Endothelial cell of umbilical vein (primary cell): ENCODE results near the gene CLBA1. TPM values are rescaled to one million over a fixed set of nuclear protein-coding genes. Genes with fewer than 3 reads are reported as not detected.
A peak's percentile ranks its signal among the peaks of the same experiment; 100 is the strongest.

Experiments
- Bru-seq: library from RNA; stranded (reverse); fragments of 400-500 nt; gene quantifications from one replicate; lab custom pipeline; 2021; lab: Mats Ljungman, UMichigan
- BruChase-seq, 2 experiments: library from RNA; stranded (reverse); fragments of 400-500 nt; gene quantifications; one replicate each; lab custom pipeline; 2021; lab: Mats Ljungman, UMichigan
- BruUV-seq: library from RNA; stranded (reverse); fragments of 400-500 nt; replicated peaks from 2 replicates; lab custom pipeline; 2021; lab: Mats Ljungman, UMichigan
- CTCF ChIA-PET: fragments of 300-600, 350-600 bp; sonication (Branson Sonifier 250); formaldehyde crosslinking; loops from one replicate; lab custom pipeline; 2021; ENCODE audit warnings: antibody characterized with exemption, inconsistent platforms; lab: Charles Lee
- POLR2A ChIA-PET: fragments of 300-600, 350-600 bp; sonication (Branson Sonifier 250); formaldehyde crosslinking; loops from one replicate; lab custom pipeline; 2021; ENCODE audit warnings: antibody characterized with exemption, inconsistent platforms; lab: Charles Lee
- DNase-seq: peaks from one replicate; pipeline ENCODE4 v3.0.0-alpha.2; 2011; ENCODE audit warnings: low read depth, low spot score
- FAIRE-seq: peaks from 2 replicates; lab custom pipeline; 2011; peaks lifted over from hg19 to GRCh38; lab: Jason Lieb, UNC
- H2AFZ ChIP-seq: 2 replicates; pipeline ENCODE4 v1.6.0; 2012; ENCODE audit warnings: low read depth, low read length, control low read depth, inconsistent platforms
- H3K27ac ChIP-seq: 2 replicates; pipeline ENCODE4 v1.5.1; 2011; ENCODE audit warnings: low read depth, mild to moderate bottlenecking, control low read depth, low read length, moderate library complexity; ENCODE audit not compliant: insufficient read depth
- H3K27me3 ChIP-seq, 2 experiments: 2 replicates each; pipeline versions ENCODE4 v1.6.0 to v1.6.1; 2011; ENCODE audit warnings: low read length in 2 of 2, mixed read lengths in 1 of 2; ENCODE audit not compliant: control insufficient read depth in 2 of 2, insufficient read depth in 2 of 2
- H3K36me3 ChIP-seq, 2 experiments: 2 replicates in 1 of 2; 3 replicates in 1 of 2; pipeline ENCODE4 v1.5.1; 2011; ENCODE audit warnings: low read length in 2 of 2, mild to moderate bottlenecking in 1 of 2, moderate library complexity in 1 of 2; ENCODE audit not compliant: control insufficient read depth in 2 of 2, insufficient read depth in 2 of 2; ENCODE audit errors: extremely low read depth in 1 of 2
- H3K4me1 ChIP-seq: 3 replicates; pipeline ENCODE4 v1.5.1; 2011; ENCODE audit warnings: mild to moderate bottlenecking, low read length; ENCODE audit not compliant: control insufficient read depth, insufficient read depth; ENCODE audit errors: extremely low read depth
- H3K4me2 ChIP-seq: 2 replicates; pipeline ENCODE4 v1.6.1; 2011; ENCODE audit warnings: low read length, control low read depth, mixed read lengths; ENCODE audit not compliant: insufficient read depth
- H3K4me3 ChIP-seq, 3 experiments: fragments of 200-600 bp in 1 of 3; sonication (generic), shearing (Covaris generic) in 1 of 3; replicated peaks in 1 of 3; 2 replicates each; pipeline ENCODE4 v1.5.1; 2011 to 2016; ENCODE audit warnings: control low read depth in 3 of 3, low read length in 3 of 3, mild to moderate bottlenecking in 2 of 3, inconsistent platforms in 1 of 3, low read depth in 1 of 3, moderate library complexity in 1 of 3; ENCODE audit not compliant: insufficient read depth in 1 of 3
- H3K79me2 ChIP-seq: 2 replicates; pipeline ENCODE4 v1.6.0; 2012; ENCODE audit warnings: low read length, inconsistent platforms; ENCODE audit not compliant: control insufficient read depth, insufficient read depth
- H3K9ac ChIP-seq: replicated peaks from 2 replicates; pipeline ENCODE3; 2011; ENCODE audit warnings: low read length, control low read depth; ENCODE audit not compliant: insufficient read depth; ENCODE audit errors: extremely low read depth
- H3K9me1 ChIP-seq: replicated peaks from 3 replicates; pipeline ENCODE4 v1.6.0; 2011; ENCODE audit warnings: mild to moderate bottlenecking, low read length; ENCODE audit not compliant: control insufficient read depth, insufficient read depth; ENCODE audit errors: extremely low read depth
- H3K9me3 ChIP-seq: replicated peaks from 2 replicates; pipeline ENCODE4 v1.5.1; 2012; ENCODE audit warnings: low read length, inconsistent platforms; ENCODE audit not compliant: control insufficient read depth, insufficient read depth
- H4K20me1 ChIP-seq: replicated peaks from 2 replicates; pipeline ENCODE3; 2011; ENCODE audit warnings: mild to moderate bottlenecking, low read length; ENCODE audit not compliant: control insufficient read depth, insufficient read depth; ENCODE audit errors: extremely low read depth
- CTCF ChIP-seq, 2 donors: IDR thresholded peaks; 1 replicate in 1 of 2; 2 replicates in 1 of 2; pipeline ENCODE4 v1.5.1; 2011; ENCODE audit warnings: low read length in 2 of 2, mild to moderate bottlenecking in 2 of 2, moderate library complexity in 2 of 2, control low read depth in 1 of 2, inconsistent platforms in 1 of 2, low read depth in 1 of 2; ENCODE audit not compliant: insufficient read depth in 1 of 2; ENCODE audit errors: extremely low read depth in 1 of 2
- EZH2 ChIP-seq: IDR thresholded peaks from 2 replicates; pipeline ENCODE4 v1.6.1; 2012; ENCODE audit warnings: borderline replicate concordance, low read depth, mild to moderate bottlenecking, moderate library complexity, low read length, inconsistent platforms; ENCODE audit not compliant: severe bottlenecking
- FOS ChIP-seq: IDR thresholded peaks from 2 replicates; pipeline ENCODE4 v1.6.1; 2011; ENCODE audit warnings: mild to moderate bottlenecking, low read length, moderate library complexity, borderline replicate concordance; ENCODE audit not compliant: insufficient read depth
- JUN ChIP-seq: IDR thresholded peaks from 2 replicates; pipeline ENCODE4 v1.6.1; 2011; ENCODE audit warnings: borderline replicate concordance, low read depth; ENCODE audit not compliant: insufficient read length, insufficient read depth
- MAX ChIP-seq: IDR thresholded peaks from 2 replicates; pipeline ENCODE4 v1.6.1; 2011; ENCODE audit not compliant: insufficient read depth, insufficient read length
- MYC ChIP-seq: IDR thresholded peaks from one replicate; pipeline ENCODE4 v1.6.1; 2011; ENCODE audit warnings: mild to moderate bottlenecking, low read depth, low read length
- POLR2A ChIP-seq: IDR thresholded peaks from 2 replicates; pipeline ENCODE4 v1.6.1; 2012; ENCODE audit warnings: low read depth, mild to moderate bottlenecking, control low read depth, low read length
- POLR2AphosphoS5 ChIP-seq: IDR thresholded peaks from 2 replicates; pipeline ENCODE4 v1.6.1; 2012; ENCODE audit warnings: low read depth, mild to moderate bottlenecking, control low read depth, low read length, moderate library complexity; ENCODE audit not compliant: insufficient read depth
- dilution Hi-C: fragments of 300-500 bp; cut with MboI; formaldehyde crosslinking; loops from one replicate; pipeline ENCODE4 v1.15.0; 2019; ENCODE audit warnings: low sequenced_read_pairs; ENCODE audit not compliant: extremely low pct_ligation_motif_present
- intact Hi-C: fragments of 100-400 bp; cut with micrococcal nuclease; formaldehyde crosslinking; loops from one replicate; pipeline ENCODE4 v1.10.0; 2022
- long read RNA-seq: library from polyadenylated mRNA; stranded (forward); transcript quantifications from one replicate; pipeline ENCODE4 v2.0.0, GENCODE V29; 2021
- polyA minus RNA-seq, 3 experiments: library from RNA; depleted of rRNA, polyadenylated mRNA; stranded (reverse); fragments of >200 nt; gene quantifications; 1 replicate in 1 of 3; 2 replicates in 2 of 3; pipeline ENCODE4 v1.2.3, GENCODE V29; 2011
- polyA plus RNA-seq, 4 experiments: library from polyadenylated mRNA; depleted of rRNA in 3 of 4; stranded (reverse) in 3 of 4; unstranded in 1 of 4; fragments of >200 nt; gene quantifications; 2 replicates each; pipeline versions ENCODE4 v1.2.1 to v1.2.3, GENCODE V29; 2011 to 2012; ENCODE audit warnings: missing spikeins in 1 of 4
- total RNA-seq: library from RNA; stranded (reverse); gene quantifications from 2 replicates; pipeline ENCODE4 v1.2.3, GENCODE V29; 2021

Gene CLBA1
- total RNA-seq (5.3 and 5.6 TPM in 2 replicates), polyA plus RNA-seq (4.9 and 5.2 TPM in 2 replicates), polyA minus RNA-seq (2.5 and 3.0 TPM in 2 replicates), Bru-seq, nascent RNA (percentile 36 among the genes with signal in this experiment), BruChase-seq, experiment 1, labeled RNA remaining after a 6-hour chase (percentile 41 among the genes with signal in this experiment), BruChase-seq, experiment 2, labeled RNA remaining after a 2-hour chase (percentile 40 among the genes with signal in this experiment)
- polyA plus RNA-seq (2011; cell fraction: cytosol; rRNA removed), result 4.7 and 5.5 TPM in 2 replicates
- polyA plus RNA-seq (2011; cell fraction: nucleus; rRNA removed), result 8.2 and 8.8 TPM in 2 replicates
- polyA plus RNA-seq (2012), result 3.3 and 4.7 TPM in 2 replicates
- 5.3 TPM for polyA minus RNA-seq (2011; cell fraction: cytosol; rRNA and poly(A)+ RNA removed)
- polyA minus RNA-seq (2011; cell fraction: nucleus; rRNA and poly(A)+ RNA removed), result 2.5 and 3.0 TPM in 2 replicates
- long read RNA-seq, transcript CLBA1-202 (5 exons, 2,370 nt), result major isoform, 11 of 23 reads
- long read RNA-seq, partial matches to known transcripts, result 0 of 23 reads
- long read RNA-seq, other reads (novel, unspliced or antisense), result 11 of 23 reads

GRCh38 chr14:104985675-104986486 lies at the start of gene CLBA1:
TSS of gene CLBA1 (plus strand) at chr14:104985788. CDS start at chr14:104986432, 644 bp downstream.
- DNase-seq, result peak; percentile 90
- ChIA-PET POLR2A (interaction anchor here (0.6 to 2.0 kb wide), 2 partner anchors 10 to 12 kb away, joined by 3 to 5 read pairs; no protein-coding TSS in a partner anchor), CTCF (interaction anchor here (0.8 to 3.7 kb wide), 7 partner anchors 9 to 62 kb away, joined by 3 to 21 read pairs (median 4); partner anchors contain the start of gene CDCA4)
- no peaks in the 10 kb centered on the region for H3K9me1 ChIP-seq
- dilution Hi-C loops (no loop called here), intact Hi-C loops (loop anchor here (1.0 kb wide), 2 partner anchors 10 to 35 kb away; partner anchors contain the start of gene CDCA4)
- H3K4me3 ChIP-seq, result peak within 1 kb of the TSS; percentile 45 to 67 (median 65)
- H3K9me3 ChIP-seq, result no peaks in the 10 kb centered on the region
- peak within 1 kb of the TSS; percentile 45 for H3K4me2 ChIP-seq
- peak; percentile 82 for FAIRE-seq
- H3K4me1 ChIP-seq, result peaks cover 4% of the 10 kb centered on the region
- H3K36me3 ChIP-seq, result no peaks in the 10 kb centered on the region
- peak within 1 kb of the TSS; percentile 59 for H3K9ac ChIP-seq
- peak within 1 kb of the TSS; percentile 65 for H3K27ac ChIP-seq
- TSS peak; percentile 45 for BruUV-seq
- no peaks in the 10 kb centered on the region for H3K79me2 ChIP-seq
- H4K20me1 ChIP-seq, result no peaks in the 10 kb centered on the region
- TF ChIP-seq MYC (no peak), POLR2A (no peak), FOS (no peak), CTCF (IDR thresholded peaks at IDR 0.05; ENCODE audit: extremely low read depth in 1 of 2, insufficient read depth in 1 of 2, low read depth in 1 of 2, low read length in 2 of 2) (no peak), EZH2 (no peak), MAX (peak; percentile 4), JUN (no peak), POLR2AphosphoS5 (peak; percentile 70)
- H2AFZ ChIP-seq, result peak within 1 kb of the TSS; percentile 86
- no peaks in the 10 kb centered on the region for H3K27me3 ChIP-seq
